Measurements from ENCODE around the gene PDLIM4. TPM values are rescaled to one million over a fixed set of nuclear protein-coding genes. Genes with fewer than 3 reads are reported as not detected.

Gene PDLIM4
- total RNA-seq, 1 donor from 2014 or later, result 2.0 TPM

DNA sequence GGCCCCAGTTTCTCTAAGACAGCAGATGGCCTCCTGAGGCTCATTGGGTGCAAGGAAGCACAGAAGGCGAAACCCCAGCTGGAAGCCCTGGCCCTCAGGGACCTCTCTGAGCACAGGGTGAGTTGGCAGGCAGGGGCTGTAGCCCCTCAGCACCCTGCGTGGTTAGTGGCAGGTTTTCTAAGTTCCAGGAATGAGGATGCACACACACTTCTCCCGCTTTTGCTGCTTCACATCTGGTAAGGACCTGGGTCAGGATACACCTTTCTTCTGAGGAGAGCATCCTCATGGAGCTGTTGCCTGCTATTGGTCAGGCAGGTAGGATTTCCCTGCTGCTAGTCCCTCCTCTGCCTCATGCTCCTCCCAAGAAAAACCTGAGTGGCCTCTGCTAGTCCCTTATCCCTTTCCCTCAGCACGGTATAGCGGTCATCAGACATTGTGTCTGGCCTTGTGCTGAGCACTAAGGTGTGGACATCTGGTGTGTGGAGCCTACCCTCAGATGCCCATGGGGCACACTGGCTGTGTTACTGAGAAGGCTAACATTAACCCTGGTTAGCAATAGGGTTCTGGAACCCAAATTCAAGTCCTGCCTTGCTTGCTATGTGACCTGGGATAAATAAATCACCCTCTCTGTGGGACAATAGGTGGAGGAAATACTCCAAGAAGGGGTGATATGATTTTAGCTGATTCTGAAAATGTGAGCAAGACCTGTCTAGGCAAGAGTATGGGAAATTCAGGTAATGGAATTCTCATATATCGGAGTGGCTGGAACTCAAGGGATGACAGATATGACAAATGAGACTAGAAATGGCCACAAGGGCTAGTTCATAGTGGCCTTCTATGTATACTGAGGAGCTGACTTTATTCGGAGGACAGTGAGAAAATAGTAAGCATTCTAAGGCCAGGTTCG, 38.3 kb downstream of the PDLIM4 start:
- intact Hi-C loops (cut with micrococcal nuclease), result loop anchor here (2.0 to 10.0 kb wide), 5 partner anchors 23 to 231 kb away; no protein-coding TSS in a partner anchor
- H3K36me3 Mint-ChIP-seq (ENCODE audit: low read depth), result no peaks in the 10 kb centered on the region

DNA sequence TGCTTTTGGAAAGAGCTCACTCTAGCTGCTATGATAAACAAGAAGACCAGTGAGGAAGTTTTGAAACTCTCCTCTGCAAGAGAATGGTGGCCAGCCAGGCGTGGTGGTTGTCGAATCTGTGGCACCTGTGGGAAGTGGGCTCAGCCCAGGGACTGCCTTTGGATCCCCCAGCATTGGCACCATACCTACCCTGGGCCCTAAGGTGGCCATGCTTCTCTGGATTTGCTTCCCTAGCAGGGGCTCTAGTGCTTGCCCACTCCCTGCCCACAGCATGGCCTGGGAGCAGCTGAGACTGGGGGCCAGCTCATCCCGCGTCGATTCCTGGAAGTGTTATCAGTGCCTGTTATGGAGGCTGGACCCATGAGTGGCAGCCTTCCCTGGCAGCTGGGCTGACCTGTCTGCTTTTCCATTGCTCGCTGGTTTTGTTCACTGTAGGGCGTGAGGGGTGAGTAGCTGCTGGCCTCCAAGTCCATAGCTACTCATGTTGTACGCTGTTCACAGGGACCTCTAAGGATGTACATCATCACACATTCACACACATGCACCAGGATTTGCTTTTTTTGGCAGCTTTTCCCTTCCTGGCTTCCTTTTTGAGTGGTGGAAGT, 39.0 kb downstream of the PDLIM4 start:
- Mint-ChIP-seq H3K9me3 (no peaks in the 10 kb centered on the region), H3K36me3 (ENCODE audit: low read depth) (no peaks in the 10 kb centered on the region), H3K4me1 (ENCODE audit: low read depth) (peaks cover 32% of the 10 kb centered on the region), H3K27me3 (ENCODE audit: insufficient read depth) (peaks cover 15% of the 10 kb centered on the region), H3K27ac (no peak overlapping the region), H3K4me3 (no peak overlapping the region)
- DNase-seq (ENCODE audit: low spot score), result no peak
- intact Hi-C loops (cut with micrococcal nuclease), result loop anchor here (10.0 kb wide), 2 partner anchors 158 to 192 kb away; no protein-coding TSS in a partner anchor

More for the DNA sequence above, 38.3 kb downstream of the PDLIM4 start:
- H3K27ac Mint-ChIP-seq, result peak overlapping the region; percentile 95
- H3K9me3 Mint-ChIP-seq, result no peaks in the 10 kb centered on the region
- peaks cover 15% of the 10 kb centered on the region for H3K27me3 Mint-ChIP-seq (ENCODE audit: insufficient read depth)
- peaks cover 32% of the 10 kb centered on the region for H3K4me1 Mint-ChIP-seq (ENCODE audit: low read depth)
- peak overlapping the region; percentile 93 for H3K4me3 Mint-ChIP-seq
- DNase-seq (ENCODE audit: low spot score), result no peak

DNA sequence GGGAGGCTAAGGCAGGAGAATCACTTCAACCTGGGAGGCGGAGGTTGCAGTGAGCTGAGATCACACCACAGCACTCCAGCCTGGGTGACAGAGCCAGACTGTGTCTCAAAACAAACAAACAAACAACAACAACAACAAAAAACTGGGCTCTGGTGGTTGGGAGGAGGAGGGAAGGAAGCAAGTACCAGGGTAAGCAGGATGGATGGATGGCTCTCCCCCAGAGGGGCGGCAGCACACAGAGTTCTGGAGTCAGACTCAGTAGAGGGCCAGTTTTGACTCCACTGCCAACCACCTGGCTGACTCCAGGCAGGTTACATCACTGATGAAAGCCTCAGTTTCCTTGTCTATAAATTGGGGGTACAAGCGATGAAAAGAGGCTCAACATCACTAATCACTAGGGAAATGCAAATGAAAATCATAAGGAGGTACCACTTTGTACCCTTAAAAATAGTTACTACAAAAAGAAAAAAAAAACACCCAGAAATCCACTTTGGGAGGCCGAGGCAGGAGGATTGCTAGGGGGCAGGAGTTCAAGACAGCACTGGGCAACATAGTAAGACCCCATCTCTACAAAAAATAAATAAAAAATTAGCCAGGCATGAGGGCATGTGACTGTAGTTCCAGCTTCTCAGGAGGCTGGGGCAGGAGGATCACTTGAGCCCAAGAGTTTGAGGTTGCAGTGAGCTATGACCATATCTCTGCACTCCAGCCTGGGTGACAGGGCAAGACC, 39.9 kb downstream of the PDLIM4 start:
- no peak for DNase-seq (ENCODE audit: low spot score)
- intact Hi-C loops (cut with micrococcal nuclease), result loop anchor here (10.0 kb wide), 2 partner anchors 157 to 193 kb away; no protein-coding TSS in a partner anchor
- no peak overlapping the region for H3K27ac Mint-ChIP-seq
- no peaks in the 10 kb centered on the region for H3K9me3 Mint-ChIP-seq
- no peaks in the 10 kb centered on the region for H3K36me3 Mint-ChIP-seq (ENCODE audit: low read depth)
- H3K4me1 Mint-ChIP-seq (ENCODE audit: low read depth), result peaks cover 32% of the 10 kb centered on the region
- no peak overlapping the region for H3K4me3 Mint-ChIP-seq
- H3K27me3 Mint-ChIP-seq (ENCODE audit: insufficient read depth), result peaks cover 13% of the 10 kb centered on the region

DNA sequence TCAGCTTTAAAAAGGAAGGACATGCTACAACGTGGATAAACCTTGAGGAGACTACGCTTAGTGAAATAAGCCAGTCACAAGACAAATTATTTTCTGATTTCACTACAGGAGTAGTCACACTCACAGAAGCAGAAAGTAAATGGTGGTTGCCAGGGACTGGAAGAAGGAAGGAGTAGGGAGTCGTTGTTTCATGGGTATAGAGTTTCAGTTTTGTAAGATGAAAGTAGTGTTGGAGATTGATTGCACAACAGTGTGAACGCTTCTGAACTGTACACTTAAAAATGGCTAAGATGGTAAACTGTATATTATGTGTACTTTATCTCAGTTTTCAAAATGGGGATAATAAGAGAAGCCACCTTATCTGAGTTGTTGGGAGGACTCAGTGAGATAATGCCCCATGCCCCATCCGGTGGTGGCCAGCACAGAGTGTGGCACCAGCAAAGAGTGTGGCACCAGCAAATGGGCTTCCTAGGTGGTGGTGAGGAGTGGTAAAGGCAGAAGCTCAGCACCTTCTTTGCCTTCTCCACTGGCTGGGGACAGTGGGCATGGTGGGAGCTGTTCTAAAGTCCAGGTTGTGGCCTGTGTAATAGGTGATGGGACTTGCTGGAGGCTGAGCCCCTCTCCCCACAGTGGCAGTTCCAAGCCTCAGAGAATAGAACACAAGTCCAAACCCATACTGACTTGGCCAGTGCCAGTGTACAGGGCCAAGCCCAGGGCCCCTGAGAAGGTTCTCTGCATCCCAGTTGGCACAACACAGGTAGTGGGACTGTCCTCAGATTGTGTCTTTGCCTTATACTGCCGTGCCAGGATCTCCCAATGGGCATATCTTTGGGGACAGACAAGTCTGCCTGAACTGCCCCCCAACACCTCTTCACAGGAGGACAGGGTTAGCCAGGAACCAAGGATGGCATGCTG, 41.1 kb downstream of the PDLIM4 start:
- Mint-ChIP-seq H3K27ac (no peak overlapping the region), H3K36me3 (ENCODE audit: low read depth) (no peaks in the 10 kb centered on the region), H3K4me3 (no peak overlapping the region), H3K27me3 (ENCODE audit: insufficient read depth) (peaks cover 9% of the 10 kb centered on the region), H3K9me3 (no peaks in the 10 kb centered on the region), H3K4me1 (ENCODE audit: low read depth) (peaks cover 27% of the 10 kb centered on the region)
- no peak for DNase-seq (ENCODE audit: low spot score)
- intact Hi-C loops (cut with micrococcal nuclease), result loop anchor here (10.0 kb wide), 2 partner anchors 156 to 194 kb away; no protein-coding TSS in a partner anchor

DNA sequence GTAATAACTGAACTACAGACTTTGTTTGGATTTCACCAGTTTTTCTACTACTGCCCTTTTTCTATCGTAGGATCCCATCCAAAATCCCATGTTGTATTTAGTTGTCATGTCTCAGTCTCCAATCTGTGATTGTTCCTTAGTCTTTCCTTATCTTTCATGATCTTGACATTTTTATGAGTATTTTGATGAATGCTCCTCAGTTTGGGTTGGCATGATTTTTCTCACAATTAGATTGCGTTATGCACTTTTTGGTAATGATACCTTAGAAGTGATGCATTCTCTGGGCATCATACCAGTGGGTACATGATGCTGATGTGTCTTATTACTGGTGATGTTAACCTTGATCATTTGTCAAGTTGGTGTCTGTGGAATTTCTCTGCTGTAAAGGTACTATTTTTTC, 42.4 kb downstream of the PDLIM4 start:
- intact Hi-C loops (cut with micrococcal nuclease), result loop anchor here (10.0 kb wide), 2 partner anchors 155 to 195 kb away; no protein-coding TSS in a partner anchor
- no peak for DNase-seq (ENCODE audit: low spot score)
- peaks cover 5% of the 10 kb centered on the region for H3K27me3 Mint-ChIP-seq (ENCODE audit: insufficient read depth)
- peaks cover 26% of the 10 kb centered on the region for H3K4me1 Mint-ChIP-seq (ENCODE audit: low read depth)
- H3K36me3 Mint-ChIP-seq (ENCODE audit: low read depth), result no peaks in the 10 kb centered on the region
- H3K27ac Mint-ChIP-seq, result no peak overlapping the region
- no peak overlapping the region for H3K4me3 Mint-ChIP-seq
- peaks cover under 1% of the 10 kb centered on the region for H3K9me3 Mint-ChIP-seq

DNA sequence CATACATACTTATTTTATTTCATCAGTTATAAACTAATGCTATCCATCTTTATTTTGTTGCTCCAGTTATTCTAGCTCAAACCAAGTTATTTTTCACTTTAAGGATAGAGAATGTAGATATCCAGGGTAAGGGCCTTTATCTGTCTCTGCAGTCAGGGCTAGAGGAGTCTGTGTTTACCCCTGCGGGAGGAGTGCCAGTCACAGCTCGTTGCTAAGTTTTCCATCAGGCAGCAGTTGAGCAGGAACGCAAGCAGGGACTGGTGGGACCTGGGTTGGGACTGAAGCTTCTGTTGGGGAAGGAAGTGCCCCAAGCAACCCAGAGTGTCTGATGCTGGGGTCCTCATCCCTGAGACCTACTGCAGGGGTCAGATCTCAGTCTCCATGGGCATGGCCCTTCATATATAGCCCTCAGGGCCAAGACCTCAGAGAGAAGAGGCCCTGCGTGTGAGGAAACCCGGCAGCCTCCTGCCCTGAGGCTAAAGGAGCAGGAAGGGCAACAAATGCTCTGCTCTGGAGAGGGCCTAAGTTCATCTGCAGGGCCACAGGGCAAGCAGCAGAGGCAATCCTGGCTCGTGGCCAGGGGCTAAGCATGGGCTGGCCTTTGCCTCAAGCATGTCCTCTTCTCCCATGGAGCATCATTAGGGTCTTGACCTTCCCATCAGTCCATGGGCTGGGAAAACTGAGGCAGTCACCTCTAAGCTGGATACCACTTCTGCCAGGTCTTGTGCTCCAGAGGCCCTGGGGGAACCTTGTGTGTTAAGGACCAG, 43.3 kb downstream of the PDLIM4 start:
- H3K4me1 Mint-ChIP-seq (ENCODE audit: low read depth), result peaks cover 17% of the 10 kb centered on the region
- intact Hi-C loops (cut with micrococcal nuclease), result no loop called here

DNA sequence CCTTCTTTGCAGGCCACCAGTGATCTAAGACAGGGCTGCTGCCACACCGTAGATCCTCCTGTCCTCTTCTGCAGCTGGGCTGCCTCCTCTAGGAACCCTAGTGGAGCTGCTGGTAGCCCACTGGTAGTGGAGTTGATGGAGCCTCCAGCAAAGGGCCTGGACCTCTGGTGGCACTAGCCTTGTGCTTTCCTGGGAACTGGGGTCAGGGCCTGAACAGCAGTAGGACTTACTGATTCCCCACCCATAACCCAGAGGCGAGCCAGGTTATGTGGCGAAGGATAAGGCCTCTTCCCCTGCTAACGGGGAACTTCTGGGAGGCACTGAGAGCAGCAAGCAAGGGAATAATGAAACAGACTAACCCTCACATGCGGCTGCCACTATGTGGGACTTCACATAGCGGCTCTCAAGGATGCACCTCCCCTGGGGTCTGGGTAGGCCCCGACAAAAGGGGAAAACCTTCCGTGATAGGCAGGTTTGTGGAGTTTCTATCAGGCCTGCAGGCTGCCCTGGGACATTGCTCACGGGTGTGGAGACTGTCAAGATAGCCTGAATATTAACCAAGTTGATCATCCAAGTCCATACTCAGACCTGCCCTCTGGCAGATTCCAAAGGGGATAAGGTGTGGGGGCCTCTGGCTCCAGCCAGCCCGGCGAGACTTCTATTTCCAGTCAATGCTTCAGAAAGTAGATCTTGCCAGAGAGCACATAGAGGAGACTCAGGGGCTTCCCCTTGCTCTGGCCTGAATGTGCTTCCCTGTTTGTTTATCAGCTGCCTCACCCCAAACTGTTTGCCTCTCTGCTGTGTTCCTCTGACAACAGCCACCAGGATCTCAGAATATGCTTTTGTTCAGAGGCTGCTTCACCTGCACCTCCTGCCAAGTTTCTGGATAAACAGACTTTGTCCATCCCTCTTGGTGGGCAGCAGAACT, 44.1 kb downstream of the PDLIM4 start:
- intact Hi-C loops (cut with micrococcal nuclease), result no loop called here
- no peaks in the 10 kb centered on the region for H3K27me3 Mint-ChIP-seq (ENCODE audit: insufficient read depth)

More for the DNA sequence above, 43.3 kb downstream of the PDLIM4 start:
- Mint-ChIP-seq H3K9me3 (peaks cover 7% of the 10 kb centered on the region), H3K27ac (no peak overlapping the region), H3K27me3 (ENCODE audit: insufficient read depth) (peaks cover 3% of the 10 kb centered on the region), H3K4me3 (no peak overlapping the region), H3K36me3 (ENCODE audit: low read depth) (peaks cover 4% of the 10 kb centered on the region)
- DNase-seq (ENCODE audit: low spot score), result no peak

DNA sequence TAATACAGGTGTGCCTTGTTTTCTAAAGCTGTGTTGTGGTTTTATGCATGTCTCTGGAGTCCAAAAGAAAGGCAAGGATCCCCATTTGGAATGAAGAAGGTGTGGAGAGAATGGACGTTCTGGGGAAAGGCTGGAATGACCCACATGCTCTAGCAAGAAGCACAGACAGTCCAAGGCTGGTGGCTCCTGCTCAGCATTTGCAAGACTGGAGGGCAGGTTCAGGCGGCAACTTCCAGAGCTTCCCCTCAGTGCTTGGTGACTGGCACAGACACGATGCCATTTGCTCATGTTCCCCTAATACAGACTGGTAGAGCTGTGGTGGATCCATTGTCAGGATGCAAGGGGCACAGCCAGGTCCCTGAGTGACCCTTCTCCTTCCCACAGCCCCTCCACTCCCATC, 44.9 kb downstream of the PDLIM4 start:
- Mint-ChIP-seq H3K27ac (no peak overlapping the region), H3K27me3 (ENCODE audit: insufficient read depth) (peaks cover 2% of the 10 kb centered on the region), H3K9me3 (peaks cover 7% of the 10 kb centered on the region), H3K36me3 (ENCODE audit: low read depth) (peaks cover 4% of the 10 kb centered on the region), H3K4me3 (no peak overlapping the region), H3K4me1 (ENCODE audit: low read depth) (peaks cover 9% of the 10 kb centered on the region)
- no peak for DNase-seq (ENCODE audit: low spot score)
- intact Hi-C loops (cut with micrococcal nuclease), result no loop called here

More for the DNA sequence above, 44.1 kb downstream of the PDLIM4 start:
- no peak overlapping the region for H3K27ac Mint-ChIP-seq
- no peak for DNase-seq (ENCODE audit: low spot score)
- H3K36me3 Mint-ChIP-seq (ENCODE audit: low read depth), result peaks cover 4% of the 10 kb centered on the region
- peaks cover 13% of the 10 kb centered on the region for H3K4me1 Mint-ChIP-seq (ENCODE audit: low read depth)
- H3K9me3 Mint-ChIP-seq, result peaks cover 7% of the 10 kb centered on the region
- H3K4me3 Mint-ChIP-seq, result no peak overlapping the region

DNA sequence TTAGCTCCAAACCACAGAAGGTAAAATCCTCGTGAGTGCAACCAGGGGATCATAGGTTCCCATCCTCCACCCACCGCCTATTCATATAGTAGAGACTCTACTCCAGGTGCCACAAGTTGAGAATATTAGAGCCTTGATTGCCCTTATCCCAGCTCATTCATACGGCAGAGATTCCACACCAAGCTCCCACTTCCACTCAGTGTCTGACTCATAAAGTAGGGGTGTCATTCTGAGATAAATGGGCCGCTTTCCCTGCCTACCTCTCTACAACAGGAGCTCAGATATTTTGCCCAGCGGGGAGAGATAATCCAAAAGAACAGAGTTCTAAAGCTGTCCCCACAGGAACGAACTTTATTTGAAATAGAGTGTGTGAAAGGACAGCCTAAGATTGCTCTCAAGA, 46.1 kb downstream of the PDLIM4 start:
- H3K4me3 Mint-ChIP-seq, result no peak overlapping the region
- H3K27me3 Mint-ChIP-seq (ENCODE audit: insufficient read depth), result peaks cover 3% of the 10 kb centered on the region
- peaks cover 7% of the 10 kb centered on the region for H3K9me3 Mint-ChIP-seq
- H3K36me3 Mint-ChIP-seq (ENCODE audit: low read depth), result peaks cover 4% of the 10 kb centered on the region
- H3K4me1 Mint-ChIP-seq (ENCODE audit: low read depth), result no peaks in the 10 kb centered on the region
- no peak overlapping the region for H3K27ac Mint-ChIP-seq
- intact Hi-C loops (cut with micrococcal nuclease), result no loop called here
- DNase-seq (ENCODE audit: low spot score), result no peak

DNA sequence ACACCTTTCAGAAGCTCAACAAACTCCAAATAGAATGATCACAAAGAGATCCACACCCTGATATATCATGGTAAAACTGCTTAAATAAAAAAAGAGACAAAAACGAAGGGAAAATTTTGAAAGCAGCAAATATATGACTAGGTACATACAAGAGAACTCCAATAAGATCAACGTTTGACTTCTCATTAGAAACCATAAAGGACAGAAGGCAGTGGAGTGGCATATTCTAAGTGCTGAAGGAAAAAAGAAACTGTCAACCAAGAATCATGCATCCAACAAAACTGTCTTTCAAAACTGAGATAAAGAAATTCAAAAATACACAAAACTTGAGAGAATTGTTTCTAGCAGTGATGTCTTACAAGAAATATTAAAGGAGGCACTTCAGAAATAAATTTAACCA, 47.9 kb downstream of the PDLIM4 start:
- H3K9me3 Mint-ChIP-seq, result peaks cover 7% of the 10 kb centered on the region
- no peak overlapping the region for H3K27ac Mint-ChIP-seq
- peaks cover 3% of the 10 kb centered on the region for H3K27me3 Mint-ChIP-seq (ENCODE audit: insufficient read depth)
- intact Hi-C loops (cut with micrococcal nuclease), result no loop called here
- no peak overlapping the region for H3K4me3 Mint-ChIP-seq
- DNase-seq (ENCODE audit: low spot score), result no peak
- peaks cover 4% of the 10 kb centered on the region for H3K36me3 Mint-ChIP-seq (ENCODE audit: low read depth)
- H3K4me1 Mint-ChIP-seq (ENCODE audit: low read depth), result no peaks in the 10 kb centered on the region

DNA sequence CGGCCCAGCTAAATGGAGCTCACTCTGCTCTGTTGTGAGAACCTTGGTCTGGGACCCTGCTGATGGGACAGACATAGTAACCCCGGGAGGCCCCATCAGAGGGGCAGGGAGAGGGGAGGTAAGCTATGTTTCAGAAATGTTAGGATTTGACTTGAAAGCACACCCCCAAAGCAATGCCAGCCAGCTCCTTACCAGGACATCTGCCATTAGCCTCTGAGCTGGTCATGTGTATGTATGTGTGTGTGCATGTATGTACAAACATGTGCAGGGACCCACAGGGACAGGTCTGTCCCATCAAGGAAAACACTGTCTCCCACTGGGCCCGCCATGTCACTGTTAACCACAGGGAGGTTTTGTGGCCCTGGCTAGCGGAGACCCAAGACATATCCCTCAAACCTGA, 51.2 kb downstream of the PDLIM4 start:
- peaks cover 7% of the 10 kb centered on the region for H3K9me3 Mint-ChIP-seq
- H3K4me1 Mint-ChIP-seq (ENCODE audit: low read depth), result no peaks in the 10 kb centered on the region
- DNase-seq (ENCODE audit: low spot score), result no peak
- intact Hi-C loops (cut with micrococcal nuclease), result no loop called here
- peaks cover 4% of the 10 kb centered on the region for H3K36me3 Mint-ChIP-seq (ENCODE audit: low read depth)
- no peak overlapping the region for H3K4me3 Mint-ChIP-seq
- peaks cover 3% of the 10 kb centered on the region for H3K27me3 Mint-ChIP-seq (ENCODE audit: insufficient read depth)
- H3K27ac Mint-ChIP-seq, result no peak overlapping the region

All from activated T-helper 1 cell treated with anti-CD3 and anti-CD28 coated beads, Interleukin-12 subunit alpha, Interleukin-12 subunit beta, Interleukin-2, Interleukin-4 antibody, amounts not matched to agents 30 ng/mL and 10 ng/mL and 1 ng/mL, durations not matched to agents 14 hours and 24 hours and 36 hours (primary cell).